ENCODE measurements around the gene RTEL1.
"Not testable (repeated sequence)": the region's sequence is repeated elsewhere in the genome, so short reads cannot be mapped to it uniquely, and the experiment has no call there.

The RTEL1 gene

GRCh38 chr20:63640086-63640485 is 18.0 kb upstream of the RTEL1 start:
- Histone ChIP-seq H3K36me3 (ENCODE audit: control insufficient read depth in 2 of 2, insufficient read depth in 1 of 2, low read length in 2 of 2) (no peaks in the 10 kb centered on the region), H3K4me3 (ENCODE audit: low read depth, low read length) (no peak overlapping the region), H3K27ac (ENCODE audit: extremely low read depth, low read depth, low read length) (no peak overlapping the region), H3K9me3 (ENCODE audit: control insufficient read depth, insufficient read depth, low read depth, low read length) (no peaks in the 10 kb centered on the region), H3K4me1 (ENCODE audit: control insufficient read depth, insufficient read depth, low read length) (peaks cover 3% of the 10 kb centered on the region; the same call in 1 of the 2 replicates)
- TF ChIP-seq, protein P1, sequence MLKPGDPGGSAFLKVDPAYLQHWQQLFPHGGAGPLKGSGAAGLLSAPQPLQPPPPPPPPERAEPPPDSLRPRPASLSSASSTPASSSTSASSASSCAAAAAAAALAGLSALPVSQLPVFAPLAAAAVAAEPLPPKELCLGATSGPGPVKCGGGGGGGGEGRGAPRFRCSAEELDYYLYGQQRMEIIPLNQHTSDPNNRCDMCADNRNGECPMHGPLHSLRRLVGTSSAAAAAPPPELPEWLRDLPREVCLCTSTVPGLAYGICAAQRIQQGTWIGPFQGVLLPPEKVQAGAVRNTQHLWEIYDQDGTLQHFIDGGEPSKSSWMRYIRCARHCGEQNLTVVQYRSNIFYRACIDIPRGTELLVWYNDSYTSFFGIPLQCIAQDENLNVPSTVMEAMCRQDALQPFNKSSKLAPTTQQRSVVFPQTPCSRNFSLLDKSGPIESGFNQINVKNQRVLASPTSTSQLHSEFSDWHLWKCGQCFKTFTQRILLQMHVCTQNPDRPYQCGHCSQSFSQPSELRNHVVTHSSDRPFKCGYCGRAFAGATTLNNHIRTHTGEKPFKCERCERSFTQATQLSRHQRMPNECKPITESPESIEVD (tag by site-specific recombination; IDR thresholded peaks at IDR 0.05) = no peak
- TF ChIP-seq EGR2 (tag by site-specific recombination; IDR thresholded peaks at IDR 0.05; ENCODE audit: low read depth) (no peak; the same call in 1 of the 2 replicates), ZFHX2 (tag by site-specific recombination; conservative IDR thresholded peaks at IDR 0.05) (peak; percentile 16; the same call in 1 of the 2 replicates)
- CTCF ChIA-PET = no interaction called here
- POLR2A ChIA-PET = no interaction called here

- H3K27ac ChIP-seq (ENCODE audit: extremely low read depth, low read depth, low read length); H3K36me3 ChIP-seq (ENCODE audit: control insufficient read depth in 2 of 2, insufficient read depth in 1 of 2, low read length in 2 of 2); H3K4me3 ChIP-seq (ENCODE audit: low read depth, low read length); H3K4me1 ChIP-seq (ENCODE audit: control insufficient read depth, insufficient read depth, low read length); POLR2A ChIA-PET; CTCF ChIA-PET; H3K9me3 ChIP-seq (ENCODE audit: control insufficient read depth, insufficient read depth, low read depth, low read length): not testable (repeated sequence)
These were observed 17.4 kb upstream of the RTEL1 start for GRCh38 chr20:63640686-63641085.

GRCh38 chr20:63641146-63641791 is 16.8 kb upstream of the RTEL1 start:
- Histone ChIP-seq H3K36me3 (ENCODE audit: control insufficient read depth in 2 of 2, insufficient read depth in 1 of 2, low read length in 2 of 2) (no peaks in the 10 kb centered on the region), H3K27ac (ENCODE audit: extremely low read depth, low read depth, low read length) (no peak overlapping the region)
- CTCF ChIA-PET = interaction anchor here (0.7 to 1.4 kb wide), 5 partner anchors 10 to 224 kb away, joined by 3 to 4 read pairs (median 3); partner anchors contain the start of gene TPD52L2

DNA sequence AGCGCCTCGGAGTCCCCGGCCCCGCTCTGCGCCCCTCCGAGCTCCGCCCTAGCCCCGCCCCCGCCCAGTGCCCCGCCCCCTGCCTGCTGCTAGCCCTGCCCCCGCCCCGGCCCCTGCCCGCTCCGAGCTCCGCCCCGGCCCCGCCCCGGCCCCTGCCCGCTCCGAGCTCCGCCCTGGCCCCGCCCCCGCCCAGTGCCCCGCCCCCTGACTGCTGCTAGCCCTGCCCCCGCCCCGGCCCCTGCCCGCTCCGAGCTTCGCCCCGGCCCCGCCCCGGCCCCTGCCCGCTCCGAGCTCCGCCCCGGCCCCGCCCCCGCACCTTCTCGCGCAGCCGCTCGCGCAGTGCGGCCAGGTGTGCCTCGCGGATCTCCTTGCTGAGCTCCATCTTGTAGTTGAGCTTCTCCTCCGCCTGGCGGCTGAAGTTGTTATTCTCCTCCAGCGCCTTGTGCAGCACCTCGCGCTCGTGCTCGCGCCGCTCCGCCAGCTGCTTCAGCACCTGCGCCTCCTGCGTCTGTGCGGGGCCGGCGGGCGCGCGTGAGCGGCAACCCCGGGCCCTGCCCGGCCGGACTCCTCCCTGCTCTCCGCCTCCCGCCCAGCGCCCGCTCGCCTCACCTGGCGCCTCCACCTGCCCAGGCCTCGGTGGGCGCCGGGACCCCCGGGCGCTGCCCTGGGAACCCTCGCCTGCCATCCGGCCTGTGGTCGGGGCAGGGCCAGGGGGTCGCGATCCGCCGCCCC is 16.2 kb upstream of the RTEL1 start:
- Histone ChIP-seq H3K9me3 (ENCODE audit: control insufficient read depth, insufficient read depth, low read depth, low read length) (no peaks in the 10 kb centered on the region), H3K4me1 (ENCODE audit: control insufficient read depth, insufficient read depth, low read length) (peaks cover 3% of the 10 kb centered on the region; the same call in 1 of the 2 replicates), H3K27ac (ENCODE audit: extremely low read depth, low read depth, low read length) (peak overlapping the region; percentile 64; the same call in 1 of the 2 replicates), H3K36me3 (ENCODE audit: control insufficient read depth in 2 of 2, insufficient read depth in 1 of 2, low read length in 2 of 2) (no peaks in the 10 kb centered on the region), H3K4me3 (ENCODE audit: low read depth, low read length) (peak overlapping the region; percentile 32)
- ChIA-PET CTCF (interaction anchor here (0.7 to 1.4 kb wide), 5 partner anchors 10 to 223 kb away, joined by 3 to 4 read pairs (median 3); partner anchors contain the start of gene TPD52L2), POLR2A (interaction anchor here (0.6 to 2.5 kb wide), 13 partner anchors 9 to 423 kb away, joined by 3 to 20 read pairs (median 4); partner anchors contain the start of genes ARFRP1, GMEB2, RTEL1 and STMN3)
- TF ChIP-seq ZEB2 (tag by site-specific recombination; IDR thresholded peaks at IDR 0.05) = peak; percentile 53; the same call in 1 of the 2 replicates
- TF ChIP-seq ZNF626 (tag by site-specific recombination; IDR thresholded peaks at IDR 0.05) = no peak
- no peak for TF ChIP-seq ZNF571 (tag by site-specific recombination; IDR thresholded peaks at IDR 0.05)
- TF ChIP-seq ZNF2 (tag by site-specific recombination; IDR thresholded peaks at IDR 0.05) = no peak
- no peak for TF ChIP-seq BCL11A (tag by site-specific recombination; IDR thresholded peaks at IDR 0.05; ENCODE audit: low read depth)
- no peak for TF ChIP-seq SALL2 (tag by site-specific recombination; IDR thresholded peaks at IDR 0.05; ENCODE audit: borderline replicate concordance)
- TF ChIP-seq GLI2 (tag by site-specific recombination; IDR thresholded peaks at IDR 0.05; ENCODE audit: borderline replicate concordance, low read depth) = no peak
- no peak for TF ChIP-seq ZNF416 (tag by site-specific recombination; IDR thresholded peaks at IDR 0.05)
- TF ChIP-seq ZNF114 (tag by site-specific recombination; IDR thresholded peaks at IDR 0.05) = no peak
- TF ChIP-seq ZNF324 (tag by site-specific recombination; IDR thresholded peaks at IDR 0.05) = no peak
- TF ChIP-seq ZSCAN30 (tag by site-specific recombination; IDR thresholded peaks at IDR 0.05) = no peak
- no peak for TF ChIP-seq ZNF48 (tag by site-specific recombination; IDR thresholded peaks at IDR 0.05)
- no peak for TF ChIP-seq ZNF843 (tag by site-specific recombination; IDR thresholded peaks at IDR 0.05)
- TF ChIP-seq, protein P2, sequence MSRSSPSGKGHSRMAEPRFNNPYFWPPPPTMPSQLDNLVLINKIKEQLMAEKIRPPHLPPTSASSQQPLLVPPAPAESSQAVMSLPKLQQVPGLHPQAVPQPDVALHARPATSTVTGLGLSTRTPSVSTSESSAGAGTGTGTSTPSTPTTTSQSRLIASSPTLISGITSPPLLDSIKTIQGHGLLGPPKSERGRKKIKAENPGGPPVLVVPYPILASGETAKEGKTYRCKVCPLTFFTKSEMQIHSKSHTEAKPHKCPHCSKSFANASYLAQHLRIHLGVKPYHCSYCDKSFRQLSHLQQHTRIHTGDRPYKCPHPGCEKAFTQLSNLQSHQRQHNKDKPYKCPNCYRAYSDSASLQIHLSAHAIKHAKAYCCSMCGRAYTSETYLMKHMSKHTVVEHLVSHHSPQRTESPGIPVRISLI (tag by site-specific recombination; IDR thresholded peaks at IDR 0.05) = no peak
- no peak for TF ChIP-seq SCRT2 (tag by site-specific recombination; IDR thresholded peaks at IDR 0.05)
- no peak for TF ChIP-seq MEIS1 (CRISPR knock-in tag; IDR thresholded peaks at IDR 0.05; ENCODE audit: borderline replicate concordance)
- no peak for TF ChIP-seq ZNF10 (tag by site-specific recombination; IDR thresholded peaks at IDR 0.05)
- TF ChIP-seq MZF1 (tag by site-specific recombination; IDR thresholded peaks at IDR 0.05; ENCODE audit: borderline replicate concordance) = no peak
- no peak; the same call in 1 of the 2 replicates for TF ChIP-seq SP2 (tag by site-specific recombination; IDR thresholded peaks at IDR 0.05)
- TF ChIP-seq ZNF76 (tag by site-specific recombination; IDR thresholded peaks at IDR 0.05; ENCODE audit: borderline replicate concordance, low read depth) = no peak
- 0 out of 2 replicates have a peak, but pooled peaks have one; percentile 10 for TF ChIP-seq ZNF677 (tag by site-specific recombination; IDR thresholded peaks at IDR 0.05)

More at GRCh38 chr20:63641146-63641791, 16.8 kb upstream of the RTEL1 start:
- Histone ChIP-seq H3K4me3 (ENCODE audit: low read depth, low read length) (peak overlapping the region; percentile 10), H3K4me1 (ENCODE audit: control insufficient read depth, insufficient read depth, low read length) (peaks cover 3% of the 10 kb centered on the region; the same call in 1 of the 2 replicates), H3K9me3 (ENCODE audit: control insufficient read depth, insufficient read depth, low read depth, low read length) (no peaks in the 10 kb centered on the region)
- POLR2A ChIA-PET = interaction anchor here (0.6 to 2.5 kb wide), 13 partner anchors 9 to 424 kb away, joined by 3 to 20 read pairs (median 4); partner anchors contain the start of genes ARFRP1, GMEB2, RTEL1 and STMN3
- peak; percentile 28 for TF ChIP-seq KLF8 (tag by site-specific recombination; IDR thresholded peaks at IDR 0.05)
- TF ChIP-seq YY1 (tag by site-specific recombination; IDR thresholded peaks at IDR 0.05) = no peak

Measured in HEK293 (cell line).